ENCODE data around the gene RANBP1.

Gene RANBP1

DNA sequence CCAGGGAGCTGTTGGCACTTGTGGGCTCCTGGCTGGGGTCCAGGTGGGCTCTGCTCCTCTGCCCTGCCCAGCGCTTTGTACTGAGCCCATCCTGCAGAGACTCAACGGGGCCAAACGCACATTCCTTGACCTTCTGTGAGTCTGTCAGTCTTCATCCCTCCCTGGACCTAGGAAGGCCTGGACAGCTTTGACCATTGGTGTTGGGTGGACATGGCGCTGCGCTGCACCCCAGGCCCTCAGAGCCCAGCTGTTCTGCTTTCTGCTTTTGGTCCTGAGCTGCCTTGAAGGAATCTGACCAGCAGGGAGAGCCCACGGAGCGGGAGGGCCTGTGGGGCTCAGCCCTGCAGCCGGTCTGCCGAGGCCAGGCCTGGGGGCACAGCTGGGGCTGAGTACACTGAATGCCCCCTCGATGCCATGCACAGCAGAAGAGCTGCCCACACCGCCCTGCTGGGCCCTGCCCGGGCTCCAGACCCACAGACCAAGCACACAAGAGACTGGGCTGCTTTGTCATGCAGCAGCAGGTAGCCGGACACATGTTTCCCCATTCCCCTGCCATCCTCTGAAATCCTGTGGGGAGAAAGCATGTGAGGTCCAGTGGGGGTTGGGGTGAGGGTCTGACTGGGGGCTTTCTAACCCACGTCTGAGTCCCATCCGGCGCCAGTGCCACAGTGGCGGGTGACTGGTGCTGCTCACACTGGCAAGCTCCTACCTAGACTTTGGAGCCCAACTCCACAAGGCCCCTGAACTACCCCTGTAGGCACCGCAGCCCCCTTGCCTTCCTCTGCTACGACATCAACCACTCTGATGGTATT is 59.1 kb downstream of the RANBP1 start:
- no peak for DNase-seq (ENCODE audit: low spot score)

DNA sequence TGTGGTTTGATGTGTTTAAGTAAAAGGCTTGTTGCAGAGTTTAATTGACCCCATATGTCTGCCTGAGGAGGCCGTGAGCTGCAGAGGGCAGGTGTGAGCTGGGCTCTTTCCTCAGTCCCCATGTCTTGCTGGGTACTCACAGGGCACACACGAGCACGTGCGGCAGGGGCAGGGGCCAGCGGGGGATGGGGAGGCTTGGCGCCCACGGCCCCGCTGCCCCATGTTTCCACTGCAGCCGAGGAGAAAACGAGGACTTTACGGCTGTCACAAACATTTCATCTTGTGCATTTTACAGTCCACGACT is 59.6 kb downstream of the RANBP1 start:
- no peak for DNase-seq (ENCODE audit: low spot score)

DNA sequence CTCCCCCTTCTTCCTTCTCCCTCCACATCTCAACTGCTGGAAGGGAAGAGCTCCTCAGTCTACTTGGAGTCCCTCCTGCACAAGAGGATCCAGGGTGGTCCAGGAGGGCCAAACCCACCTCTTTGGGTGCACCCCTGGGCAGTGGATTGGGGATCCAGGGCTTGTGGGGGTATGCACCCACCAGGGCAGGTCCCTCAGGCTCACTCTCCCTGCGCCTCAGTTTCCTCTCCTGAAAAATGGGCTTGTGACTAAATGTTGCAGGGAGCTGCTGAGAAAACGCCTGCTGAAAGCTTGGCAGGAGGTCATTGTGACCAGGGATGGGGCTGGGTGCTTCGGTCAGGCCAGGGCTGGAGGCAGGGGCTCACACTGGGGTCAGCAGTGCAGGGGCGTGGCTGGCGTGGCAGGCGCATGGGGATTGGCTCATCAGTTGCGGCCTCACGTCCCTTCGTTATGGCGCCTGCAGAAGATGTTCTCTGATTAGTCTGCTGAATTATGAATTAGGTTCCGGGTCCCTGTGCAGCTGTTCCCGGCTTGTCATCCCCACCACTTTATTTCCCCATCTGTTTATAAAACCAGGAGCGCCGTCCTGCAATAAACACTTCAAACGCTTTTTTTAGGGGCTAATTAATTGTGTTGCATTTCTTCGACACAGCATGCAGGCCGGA is 60.6 kb downstream of the RANBP1 start:
- DNase-seq (ENCODE audit: low spot score) = no peak

Measured in CD4-positive, alpha-beta T cell treated with Interleukin-2 at 100 ng/mL for 4 hours (primary cell).